H54 (cell line): ENCODE measurements around the gene AGAP1.

ENCODE experiments used
- DNase-seq: peaks from one replicate; pipeline ENCODE4 v3.0.0; 2011; ENCODE audit warnings: low spot score, mixed read lengths; ENCODE audit not compliant: insufficient read length
- FAIRE-seq: peaks from 3 replicates; lab custom pipeline; 2011; peaks lifted over from hg19 to GRCh38; lab: Jason Lieb, UNC
- POLR2A ChIP-seq: IDR thresholded peaks from 2 replicates; pipeline ENCODE4 v1.6.1; 2011; ENCODE audit warnings: low read depth, mild to moderate bottlenecking, low read length

AGAP1 gene

DNA sequence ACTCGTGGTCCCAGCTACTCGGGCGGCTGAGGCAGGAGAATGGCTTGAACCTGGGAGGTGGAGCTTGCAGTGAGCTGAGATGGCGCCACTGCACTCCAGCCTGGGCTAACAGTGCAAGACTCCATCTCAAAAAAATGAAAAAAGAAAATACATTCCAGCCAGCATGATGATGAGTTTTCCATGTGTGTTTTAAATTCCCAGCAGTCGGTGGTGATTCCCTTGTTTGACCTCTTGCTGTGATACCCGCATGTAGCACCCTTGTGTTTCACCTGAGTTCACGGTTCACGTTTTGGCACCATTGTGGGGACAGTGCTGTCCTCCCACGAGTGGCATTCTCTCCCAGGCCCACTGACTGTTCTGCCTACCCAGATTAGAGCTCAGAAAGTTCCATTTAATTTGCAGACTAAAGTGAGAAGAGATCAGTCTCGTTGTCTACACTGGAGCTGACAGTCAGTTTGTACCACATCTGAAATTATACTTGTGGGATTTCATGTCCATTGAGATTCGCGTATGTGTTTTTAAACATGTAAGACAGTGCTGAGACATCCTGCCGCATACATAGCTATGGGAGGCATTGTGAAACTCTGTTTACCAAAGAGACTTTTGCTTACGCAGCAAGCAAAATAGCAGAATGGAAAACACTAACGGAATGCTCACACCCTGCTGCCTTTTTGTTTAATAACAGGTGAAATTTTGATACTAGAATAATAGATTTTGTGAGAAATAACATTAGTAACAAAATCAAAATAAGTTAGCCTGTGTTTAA, 517.3 kb downstream of the AGAP1 start:
- TF ChIP-seq POLR2A: no peak
- no peak for DNase-seq
- FAIRE-seq: no peak

DNA sequence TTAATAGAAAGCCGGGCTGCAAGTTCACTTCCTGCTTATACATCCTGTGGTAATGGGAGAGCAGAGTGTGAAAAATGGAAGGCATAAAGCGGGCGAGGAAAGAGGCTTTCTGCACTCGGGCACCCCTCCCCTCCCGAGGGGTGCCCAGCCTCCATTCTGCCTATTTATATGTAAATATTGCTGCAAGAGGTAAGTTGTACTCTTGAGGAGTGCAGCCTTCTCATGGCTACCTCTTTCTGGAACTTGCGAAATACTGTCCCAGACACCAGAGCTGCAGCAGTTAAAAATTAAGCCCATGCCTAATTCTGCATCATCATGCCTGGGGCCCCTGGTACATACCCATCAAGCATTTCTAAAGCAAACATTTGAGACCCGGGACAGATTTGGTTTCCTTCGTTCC, 518.3 kb downstream of the AGAP1 start:
- FAIRE-seq (no peak), DNase-seq (no peak)
- TF ChIP-seq POLR2A: no peak

DNA sequence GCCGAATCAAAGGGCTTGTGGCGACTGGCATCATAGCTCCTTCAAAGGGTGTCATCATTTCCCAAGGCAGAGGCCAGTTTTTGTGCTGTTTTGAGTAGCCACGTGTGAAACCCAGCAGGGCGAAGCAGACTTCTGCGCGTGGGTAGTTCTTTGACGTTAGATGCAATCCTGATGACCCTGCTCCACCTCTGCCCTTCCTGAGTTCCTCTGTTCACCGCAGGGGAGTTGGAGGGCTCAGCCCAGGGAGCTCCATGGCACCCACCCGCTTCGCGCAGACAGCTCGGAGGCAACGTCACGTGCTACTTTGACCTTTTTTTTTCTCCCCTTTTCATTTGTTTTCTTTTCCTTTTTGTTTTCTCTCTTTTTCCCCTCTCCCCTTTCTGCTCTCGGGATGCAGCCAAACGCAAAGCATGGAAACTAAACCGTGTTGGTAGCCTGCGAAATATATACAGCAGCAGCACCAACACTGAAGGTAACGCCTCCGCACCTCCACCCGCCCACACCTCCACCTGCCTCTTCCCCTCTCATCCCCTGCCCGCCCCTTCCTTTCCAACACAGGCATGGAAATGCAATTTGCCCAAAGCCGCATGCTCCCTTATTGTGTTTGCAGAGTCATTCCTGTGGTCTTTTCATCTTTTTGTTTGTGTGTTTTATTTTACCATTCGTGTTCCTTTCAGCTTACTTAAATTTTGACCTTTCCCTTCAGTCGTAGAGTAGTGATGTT, 520.7 kb downstream of the AGAP1 start:
- no peak for DNase-seq
- FAIRE-seq: no peak
- no peak for TF ChIP-seq POLR2A

DNA sequence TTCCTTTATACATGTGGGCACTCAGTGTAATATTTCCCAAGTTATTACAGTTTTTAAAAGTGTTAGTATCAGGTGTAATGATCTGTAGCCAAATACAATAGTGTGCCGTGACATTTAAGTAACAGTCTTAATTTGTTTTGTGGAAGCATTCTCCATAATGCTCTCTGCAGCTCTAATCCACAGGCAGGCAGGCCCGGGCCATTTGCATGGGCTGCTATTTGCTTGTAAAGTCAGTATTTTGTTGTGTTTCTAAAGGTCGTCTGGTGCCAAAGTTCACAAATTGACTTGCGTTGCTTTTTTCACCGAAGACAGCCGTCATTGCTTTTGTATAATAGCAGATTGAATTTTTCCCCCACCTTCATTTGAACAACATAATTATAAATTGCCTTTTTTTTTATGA, 521.3 kb downstream of the AGAP1 start:
- no peak for DNase-seq

DNA sequence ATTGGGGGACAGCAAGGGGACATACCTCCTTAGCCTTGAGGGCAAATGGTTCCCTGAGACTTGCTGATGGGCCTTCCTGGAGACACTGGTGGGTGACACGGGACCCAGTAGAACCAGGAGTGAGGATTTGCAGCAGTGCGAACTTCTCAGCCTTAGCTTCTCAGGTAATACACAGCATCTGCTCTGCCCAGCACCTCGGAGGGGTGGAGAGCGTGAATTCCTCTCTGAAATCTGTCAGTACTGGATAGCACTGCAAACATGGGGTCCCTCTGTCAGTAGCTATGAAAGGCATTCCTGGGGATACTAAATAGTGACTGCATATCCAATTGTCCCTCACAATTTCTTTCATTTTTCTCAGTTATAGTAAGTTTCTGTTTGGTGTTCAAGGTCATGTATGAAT, 522.7 kb downstream of the AGAP1 start:
- no peak for DNase-seq
- FAIRE-seq: no peak
- no peak for TF ChIP-seq POLR2A

More for the DNA sequence above, 521.3 kb downstream of the AGAP1 start:
- no peak for TF ChIP-seq POLR2A
- FAIRE-seq: no peak

DNA sequence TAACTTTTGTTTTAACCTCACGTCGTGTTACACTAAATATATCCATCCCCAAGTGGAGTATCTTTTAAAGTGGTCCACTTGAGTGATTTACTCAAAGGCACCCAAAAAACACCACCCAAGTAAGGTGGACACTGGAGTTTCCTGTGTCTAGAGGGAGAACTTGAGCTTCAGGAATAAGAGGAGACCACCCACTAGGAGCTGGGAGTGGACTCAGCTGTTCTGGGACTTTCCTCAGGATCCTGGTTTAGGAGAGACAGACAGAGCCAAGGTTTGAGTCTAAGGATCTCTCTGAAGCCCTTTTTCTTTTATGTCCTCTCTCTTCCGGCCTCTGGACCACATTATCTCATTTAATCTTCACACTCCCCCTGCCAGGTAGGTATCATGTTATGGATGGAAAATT, 523.6 kb downstream of the AGAP1 start:
- no peak for DNase-seq
- FAIRE-seq: no peak
- TF ChIP-seq POLR2A: no peak

DNA sequence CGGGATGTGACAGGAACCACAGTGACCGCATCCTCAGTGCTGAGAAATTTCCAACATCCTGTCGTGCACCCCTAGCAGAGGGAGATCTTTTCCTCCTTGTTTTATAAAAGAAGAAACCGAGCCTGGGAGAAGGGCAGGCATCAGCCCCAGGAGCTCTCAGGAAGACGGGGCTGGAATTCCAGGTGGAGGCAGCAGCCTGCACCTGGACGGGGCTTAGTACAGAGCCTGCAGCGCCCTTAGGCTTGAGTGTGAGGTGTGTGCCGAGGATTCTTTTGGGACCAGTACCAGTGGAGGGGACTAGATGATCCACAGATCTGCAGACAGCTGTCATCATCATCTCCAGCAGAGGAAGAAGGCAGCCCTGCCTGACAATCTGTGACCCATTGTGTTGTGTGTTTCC, 525.6 kb downstream of the AGAP1 start:
- DNase-seq (no peak), FAIRE-seq (no peak)
- TF ChIP-seq POLR2A: no peak

DNA sequence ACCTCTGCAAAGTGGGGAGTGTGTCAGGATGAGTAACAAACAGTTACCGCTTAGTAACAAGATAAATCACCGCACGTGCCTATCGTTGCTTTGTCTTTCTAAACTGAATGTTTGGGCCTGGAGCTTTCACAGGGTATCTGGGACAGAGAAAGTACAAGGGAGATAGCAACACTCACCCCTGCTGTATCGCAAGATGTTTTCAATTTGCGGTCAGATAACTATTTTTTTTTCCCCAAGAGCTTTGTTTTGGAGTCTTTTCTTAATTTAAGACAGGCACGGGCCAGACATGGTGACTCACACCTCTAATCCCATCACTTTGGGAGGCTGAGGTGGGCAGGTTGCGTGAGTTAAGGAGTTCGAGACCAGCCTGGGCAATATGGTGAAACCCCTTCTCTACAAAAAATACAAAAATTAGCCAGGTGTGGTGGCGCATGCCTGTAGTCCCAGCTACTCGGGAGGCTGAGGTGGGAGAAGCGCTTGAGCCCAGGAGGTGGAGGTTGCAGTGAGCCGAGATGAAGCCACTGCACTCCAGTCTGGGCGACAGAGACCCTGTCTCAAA, 527.7 kb downstream of the AGAP1 start:
- FAIRE-seq: no peak
- TF ChIP-seq POLR2A: no peak
- no peak for DNase-seq

DNA sequence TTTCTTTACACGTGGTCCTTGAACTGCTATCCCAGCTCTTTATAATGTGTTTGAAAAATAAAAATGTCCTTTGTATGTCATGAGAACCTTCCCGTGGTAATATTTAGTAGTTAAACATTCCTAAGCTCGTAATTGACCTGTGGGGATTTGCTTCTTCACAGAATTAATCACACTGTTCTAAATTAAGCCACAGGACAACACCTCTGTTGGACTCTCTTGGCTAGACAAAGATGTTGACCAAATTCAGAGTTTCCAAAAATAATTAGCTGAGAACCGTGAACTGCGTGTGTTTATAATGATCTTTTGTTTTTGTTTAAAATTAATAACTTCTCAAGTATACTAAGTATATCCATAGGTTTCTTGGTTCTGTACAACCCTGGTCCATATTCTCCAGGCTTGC, 528.3 kb downstream of the AGAP1 start:
- FAIRE-seq (no peak), DNase-seq (no peak)
- TF ChIP-seq POLR2A: no peak

DNA sequence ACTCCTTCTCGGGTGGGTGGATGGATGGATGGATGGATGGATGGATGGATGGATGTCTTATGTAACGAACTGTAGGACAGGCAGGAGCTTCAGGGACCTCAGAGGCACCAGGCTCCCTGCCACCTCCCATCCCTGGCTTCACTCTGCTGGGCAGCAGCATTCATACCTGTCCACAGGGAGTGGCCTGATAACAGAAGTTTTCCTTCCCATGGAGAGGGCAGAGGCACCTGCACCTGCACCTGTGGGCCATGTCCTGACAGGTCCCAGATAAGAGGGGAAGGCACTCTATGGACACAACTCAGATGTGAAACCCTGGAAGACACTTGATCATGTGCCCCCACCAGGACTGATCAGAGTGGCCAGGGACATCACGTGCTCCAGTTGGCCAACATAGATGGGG, 532.0 kb downstream of the AGAP1 start:
- FAIRE-seq (no peak), DNase-seq (no peak)
- no peak for TF ChIP-seq POLR2A

DNA sequence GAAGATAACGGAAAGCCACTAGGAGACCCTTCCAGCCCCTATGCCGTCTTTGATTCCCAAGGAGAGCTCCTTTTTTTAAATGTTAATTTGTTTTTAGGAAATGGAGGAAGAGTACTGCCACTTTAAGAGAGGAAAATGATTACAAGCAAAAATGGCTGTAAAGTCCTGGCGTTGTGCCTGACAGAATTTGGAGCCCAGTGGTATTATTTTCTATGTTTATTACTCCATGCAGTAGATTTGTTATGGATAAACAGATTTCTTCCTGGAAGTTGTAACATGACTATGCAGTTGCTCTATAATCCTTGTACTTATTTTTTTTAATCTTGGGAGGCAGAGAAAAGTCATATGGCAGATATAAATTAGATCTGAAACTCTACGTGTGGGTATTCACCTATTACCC, 533.0 kb downstream of the AGAP1 start:
- DNase-seq (no peak), FAIRE-seq (no peak)
- no peak for TF ChIP-seq POLR2A

DNA sequence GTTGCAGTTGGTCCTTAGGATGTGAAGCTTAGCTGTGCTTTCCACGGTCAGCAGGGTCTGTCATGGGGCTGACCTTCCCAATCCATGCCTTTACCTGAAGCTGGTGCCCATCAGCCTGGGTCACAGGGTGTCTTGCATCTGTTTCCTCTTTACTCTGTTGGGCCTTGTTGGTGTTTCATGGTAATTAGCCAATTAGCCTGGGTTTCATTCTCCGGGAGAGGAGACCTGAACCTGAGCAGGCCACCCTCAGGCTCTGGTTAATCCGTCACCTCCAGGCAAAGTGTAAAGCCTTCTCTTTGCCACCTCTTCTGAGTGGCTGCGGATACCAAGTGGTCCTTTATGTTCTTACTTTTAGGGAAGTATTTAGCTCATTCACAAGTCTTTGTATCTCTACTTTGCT, 534.2 kb downstream of the AGAP1 start:
- FAIRE-seq (no peak), DNase-seq (no peak)
- TF ChIP-seq POLR2A: no peak

DNA sequence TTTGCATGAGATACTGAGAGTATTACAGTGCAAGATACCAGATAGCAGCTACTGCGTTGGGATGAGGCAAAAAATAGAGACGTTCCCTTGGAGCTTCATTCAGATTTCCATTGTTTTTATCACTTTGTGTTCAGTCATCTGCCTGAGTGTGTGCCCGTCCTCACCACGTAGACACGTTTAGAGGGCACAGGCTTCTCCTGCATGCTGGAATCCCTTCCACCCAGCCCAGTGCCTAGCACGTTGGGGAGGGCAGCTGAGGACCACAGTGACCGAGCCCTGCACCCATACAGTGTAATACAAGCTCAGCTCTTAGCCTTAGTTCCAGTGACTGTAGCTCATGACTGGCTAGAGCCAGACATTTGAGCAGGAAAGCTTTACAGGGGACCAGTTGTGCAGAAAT, 539.6 kb downstream of the AGAP1 start:
- FAIRE-seq (no peak), DNase-seq (no peak)
- no peak for TF ChIP-seq POLR2A

DNA sequence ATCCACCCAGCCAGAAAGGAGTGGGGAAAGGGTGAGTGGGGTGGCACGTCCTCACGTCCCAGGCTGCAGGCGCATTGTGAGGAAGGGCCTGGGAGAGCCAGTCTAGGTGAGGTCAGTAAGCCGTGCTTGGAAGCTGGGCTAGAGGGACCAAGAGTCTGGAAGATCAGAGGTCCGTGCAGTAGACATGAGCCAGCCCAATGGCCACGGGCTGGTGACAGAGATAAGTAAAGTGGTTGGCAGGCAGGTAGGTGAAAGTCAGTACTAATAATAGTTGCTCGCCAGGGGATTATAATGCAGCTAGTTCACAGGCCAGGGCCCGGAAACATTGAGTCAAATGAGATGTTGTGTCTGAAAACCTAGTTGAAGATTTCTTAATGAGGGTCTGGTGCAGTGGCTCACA, 541.1 kb downstream of the AGAP1 start:
- FAIRE-seq: no peak
- DNase-seq: no peak
- no peak for TF ChIP-seq POLR2A

DNA sequence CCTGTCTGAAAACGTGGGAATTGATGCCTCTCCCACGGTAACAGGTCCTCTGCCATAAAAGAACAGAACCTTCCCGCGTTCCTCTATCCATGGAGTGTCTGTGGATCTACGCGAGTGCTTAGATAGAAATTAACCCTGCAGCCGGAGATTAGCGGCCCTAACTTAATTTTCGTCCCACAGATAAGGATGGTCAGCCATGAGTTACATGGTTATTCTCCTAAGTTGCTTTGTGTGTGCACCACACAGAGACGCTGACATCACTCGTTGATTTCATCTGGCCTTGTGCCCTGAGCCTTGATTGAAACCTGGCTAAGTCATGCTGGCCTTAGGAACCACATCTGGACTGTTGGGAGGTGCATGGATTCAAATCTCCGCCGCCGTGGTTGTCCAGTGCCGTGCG, 542.2 kb downstream of the AGAP1 start:
- FAIRE-seq (no peak), DNase-seq (no peak)
- TF ChIP-seq POLR2A: no peak

DNA sequence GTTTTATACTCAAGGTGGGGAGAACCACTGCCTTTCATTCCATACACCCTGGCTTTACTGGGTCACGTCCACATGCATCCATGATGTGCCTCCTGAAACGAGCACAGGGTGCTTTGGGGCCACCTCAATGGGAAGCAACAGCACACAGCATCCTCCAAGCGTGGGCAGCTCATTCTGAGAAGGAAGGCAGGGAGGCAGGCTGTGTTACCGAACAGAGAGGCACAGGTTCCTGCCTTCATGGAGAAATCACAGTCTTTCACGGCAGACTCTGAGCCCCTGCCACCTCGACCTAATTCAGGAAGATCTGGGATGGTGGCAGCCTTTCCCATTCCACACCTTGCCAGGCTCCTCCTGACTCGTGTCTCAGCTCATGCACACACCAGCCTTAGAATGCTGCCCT, 544.3 kb downstream of the AGAP1 start:
- no peak for DNase-seq
- TF ChIP-seq POLR2A: no peak
- FAIRE-seq: no peak
